ENCODE results near the gene TSHZ2. TPM values are rescaled to one million over a fixed set of nuclear protein-coding genes. Genes with fewer than 3 reads are reported as not detected.

TSHZ2 gene
- total RNA-seq, 1 experiment from 2014 or later, result 0.20 TPM

- ChIA-PET POLR2A (no interaction called here), CTCF (no interaction called here)
- Mint-ChIP-seq H3K4me1 (no peaks in the 10 kb centered on the region), H3K27ac (no peak overlapping the region), H3K4me3 (no peak overlapping the region), H3K9me3 (peaks cover 6% of the 10 kb centered on the region), H3K36me3 (no peaks in the 10 kb centered on the region), H3K27me3 (ENCODE audit: low read depth) (no peaks in the 10 kb centered on the region)
- no peak for ATAC-seq
- no peak for DNase-seq (ENCODE audit: low spot score)
- TF ChIP-seq ZBTB43 (CRISPR knock-in tag; IDR thresholded peaks at IDR 0.05) (no peak), SMAD4 (CRISPR knock-in tag; IDR thresholded peaks at IDR 0.05) (no peak), TEAD4 (CRISPR knock-in tag; IDR thresholded peaks at IDR 0.05) (no peak), CREB1 (CRISPR knock-in tag; IDR thresholded peaks at IDR 0.05) (no peak), AFF4 (CRISPR knock-in tag; IDR thresholded peaks at IDR 0.05; ENCODE audit: borderline replicate concordance) (no peak), EMX1 (CRISPR knock-in tag; IDR thresholded peaks at IDR 0.05) (no peak), FOXJ3 (CRISPR knock-in tag; IDR thresholded peaks at IDR 0.05; ENCODE audit: borderline replicate concordance) (no peak), HMGA2 (CRISPR knock-in tag; IDR thresholded peaks at IDR 0.05) (no peak), ZNF219 (CRISPR knock-in tag; IDR thresholded peaks at IDR 0.05; ENCODE audit: borderline replicate concordance) (no peak), MXD4 (CRISPR knock-in tag; IDR thresholded peaks at IDR 0.05; ENCODE audit: borderline replicate concordance) (no peak), SP1 (CRISPR knock-in tag; conservative IDR thresholded peaks at IDR 0.05) (no peak), TCF7 (CRISPR knock-in tag; IDR thresholded peaks at IDR 0.05; ENCODE audit: low read depth) (no peak), GABPB1 (CRISPR knock-in tag; IDR thresholded peaks at IDR 0.05) (no peak), JUN (CRISPR knock-in tag; IDR thresholded peaks at IDR 0.05) (no peak), MAX (CRISPR knock-in tag; IDR thresholded peaks at IDR 0.05) (no peak), ZNF671 (CRISPR knock-in tag; IDR thresholded peaks at IDR 0.05) (no peak), CTCF (IDR thresholded peaks at IDR 0.05) (no peak)
Measured at GRCh38 chr20:52945268-52945667, 26.9 kb upstream of the TSHZ2 start.

GRCh38 chr20:52945862-52946522 lies 26.2 kb upstream of the TSHZ2 start:
- H3K4me1 Mint-ChIP-seq, result no peaks in the 10 kb centered on the region
- ChIA-PET CTCF (no interaction called here), POLR2A (no interaction called here)
- DNase-seq (ENCODE audit: low spot score) (no peak), ATAC-seq (no peak)
- H3K9me3 Mint-ChIP-seq, result peaks cover 6% of the 10 kb centered on the region
- H3K27ac Mint-ChIP-seq, result no peak overlapping the region
- H3K4me3 Mint-ChIP-seq, result no peak overlapping the region
- H3K36me3 Mint-ChIP-seq, result no peaks in the 10 kb centered on the region
- no peaks in the 10 kb centered on the region for H3K27me3 Mint-ChIP-seq (ENCODE audit: low read depth)
- TF ChIP-seq E2F4 (CRISPR knock-in tag; IDR thresholded peaks at IDR 0.05; ENCODE audit: borderline replicate concordance, low read depth) (no peak), PREB (CRISPR knock-in tag; IDR thresholded peaks at IDR 0.05; ENCODE audit: borderline replicate concordance) (no peak), ZNF138 (CRISPR knock-in tag; conservative IDR thresholded peaks at IDR 0.05) (no peak), ARID4B (CRISPR knock-in tag; IDR thresholded peaks at IDR 0.05; ENCODE audit: borderline replicate concordance) (no peak)

All from WTC11 (cell line).